GM23248 (cell line): Measurements from ENCODE around the gene KCTD5. TPM values are rescaled to one million over a fixed set of nuclear protein-coding genes. Genes with fewer than 3 reads are reported as not detected.

Experiments used
- DNase-seq: peaks from one replicate; pipeline ENCODE4 v3.0.0-alpha.2; 2015
- H2AFZ ChIP-seq: fragments of 200-600 bp; sonication (generic); 2 replicates; pipeline ENCODE4 v1.6.1; 2016; ENCODE audit warnings: antibody characterized with exemption
- H3F3A ChIP-seq: fragments of 200-600 bp; sonication (generic); 2 replicates; pipeline ENCODE4 v1.6.1; 2016; ENCODE audit warnings: mild to moderate bottlenecking, antibody characterized with exemption, mixed run types; ENCODE audit not compliant: insufficient read depth
- H3K27ac ChIP-seq: fragments of 200-600 bp; sonication (generic); 2 replicates; pipeline ENCODE4 v1.5.1; 2016; ENCODE audit warnings: mild to moderate bottlenecking
- H3K27me3 ChIP-seq: fragments of 200-600 bp; sonication (generic); replicated peaks from 2 replicates; pipeline ENCODE4 v1.6.1; 2016; ENCODE audit warnings: mild to moderate bottlenecking; ENCODE audit not compliant: insufficient read depth
- H3K36me3 ChIP-seq: fragments of 200-600 bp; sonication (generic); 2 replicates; pipeline ENCODE4 v1.6.1; 2016; ENCODE audit warnings: low read depth, mild to moderate bottlenecking
- H3K4me1 ChIP-seq: fragments of 200-600 bp; sonication (generic); 2 replicates; pipeline ENCODE4 v1.6.1; 2016; ENCODE audit warnings: mild to moderate bottlenecking; ENCODE audit not compliant: insufficient read depth
- H3K4me2 ChIP-seq: fragments of 200-600 bp; sonication (generic); one replicate; pipeline ENCODE4 v1.6.1; 2016; ENCODE audit warnings: mild to moderate bottlenecking; ENCODE audit not compliant: unreplicated experiment
- H3K4me3 ChIP-seq: fragments of 200-600 bp; sonication (generic); 2 replicates; pipeline ENCODE4 v1.5.1; 2016; ENCODE audit warnings: mild to moderate bottlenecking
- H3K79me2 ChIP-seq: fragments of 200-600 bp; sonication (generic); 2 replicates; pipeline ENCODE4 v1.6.1; 2016; ENCODE audit warnings: mild to moderate bottlenecking; ENCODE audit not compliant: insufficient read depth
- H3K9ac ChIP-seq: fragments of 200-600 bp; sonication (generic); 2 replicates; pipeline ENCODE4 v1.6.1; 2016; ENCODE audit warnings: mild to moderate bottlenecking
- H3K9me2 ChIP-seq: fragments of 200-600 bp; sonication (generic); 2 replicates; pipeline ENCODE4 v1.6.1; 2016; ENCODE audit warnings: mixed run types, mild to moderate bottlenecking, moderate library complexity; ENCODE audit not compliant: insufficient read depth
- H3K9me3 ChIP-seq: fragments of 200-600 bp; sonication (generic); one replicate; pipeline ENCODE4 v1.6.1; 2017; ENCODE audit warnings: low read depth
- H4K20me1 ChIP-seq: fragments of 200-600 bp; sonication (generic); 2 replicates; pipeline ENCODE4 v1.6.0; 2016; ENCODE audit not compliant: insufficient read depth
- EZH2 ChIP-seq: fragments of 200-600 bp; sonication (generic); IDR thresholded peaks from 2 replicates; pipeline ENCODE4 v1.6.1; 2018; ENCODE audit warnings: antibody characterized with exemption, mild to moderate bottlenecking; ENCODE audit not compliant: insufficient read depth, poor library complexity, severe bottlenecking
- EZH2phosphoT487 ChIP-seq: fragments of 200-600 bp; sonication (generic); IDR thresholded peaks from 2 replicates; pipeline ENCODE4 v1.6.1; 2018; ENCODE audit warnings: antibody characterized with exemption, moderate library complexity, mild to moderate bottlenecking, low read depth; ENCODE audit not compliant: insufficient read depth
- WGBS, 2 experiments: methylation state at CpG; one replicate each; pipeline ENCODE4 v1.1.6; 2015 to 2017; ENCODE audit warnings: low lambda C conversion rate in 2 of 2, low coverage in 1 of 2; ENCODE audit errors: missing lambda C conversion rate in 2 of 2; 5-methylcytosine and 5-hydroxymethylcytosine counted together
- in situ Hi-C: fragments of 300-500 bp; cut with MboI; formaldehyde crosslinking; loops from 2 replicates; pipeline ENCODE4 v1.15.0; 2020
- polyA plus RNA-seq: library from polyadenylated mRNA; unstranded; fragments of >200 nt; fragmentation: Nextera tagmentation; extraction: Ambion mirVana; gene quantifications from 2 replicates; pipeline ENCODE4 v1.2.1, GENCODE V29; 2016
- total RNA-seq: library from RNA; depleted of rRNA; stranded (reverse); fragments of >200 nt; shearing (Covaris generic); gene quantifications from 2 replicates; pipeline ENCODE4 v1.2.3, GENCODE V29; 2014

KCTD5 gene
- total and polyA plus RNA-seq, 2 experiments from 2014 or later, result 33.2 to 38.3 TPM

GRCh38 chr16:2740476-2740875, 58.2 kb downstream of the KCTD5 start:
- Histone ChIP-seq H3K4me1 (no peaks in the 10 kb centered on the region), H3K79me2 (no peaks in the 10 kb centered on the region), H4K20me1 (no peaks in the 10 kb centered on the region), H3K4me2 (no peak overlapping the region), H3K4me3 (no peak overlapping the region), H3K36me3 (no peaks in the 10 kb centered on the region), H3K27me3 (no peaks in the 10 kb centered on the region), H3K27ac (no peak overlapping the region), H3K9me3 (no peaks in the 10 kb centered on the region), H3K9ac (no peak overlapping the region), H3K9me2 (no peaks in the 10 kb centered on the region), H3F3A (no peaks in the 10 kb centered on the region), H2AFZ (no peak overlapping the region)
- in situ Hi-C loops, result no loop called here
- TF ChIP-seq EZH2phosphoT487 (no peak), EZH2 (no peak)
- no peak for DNase-seq
- 71 to 72% methylated on average over 6 of the region's 6 CpGs for WGBS, 2 experiments

DNA sequence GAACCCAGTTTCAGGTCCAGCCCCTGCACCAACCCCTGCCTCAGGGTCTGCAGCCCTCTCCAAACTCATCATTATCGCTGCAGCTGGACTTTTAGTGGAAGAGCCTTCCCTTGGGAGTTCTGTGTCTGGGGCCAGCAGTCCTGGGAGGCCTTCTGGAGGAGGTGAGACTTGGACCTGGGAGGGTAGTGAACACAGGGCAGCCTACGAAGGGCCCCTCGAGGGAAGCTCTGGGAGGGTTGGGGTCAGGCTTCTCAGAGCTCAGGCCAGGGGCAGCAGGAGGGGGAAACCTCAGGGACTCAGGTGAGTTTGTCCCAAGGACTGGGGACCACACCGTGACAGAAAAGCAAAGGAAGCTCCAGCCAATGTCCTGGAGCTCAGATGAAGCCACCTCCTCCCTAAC, 58.8 kb downstream of the KCTD5 start:
- Histone ChIP-seq H3F3A (no peaks in the 10 kb centered on the region), H3K27me3 (no peaks in the 10 kb centered on the region), H3K79me2 (no peaks in the 10 kb centered on the region), H3K27ac (no peak overlapping the region), H3K9ac (no peak overlapping the region), H4K20me1 (no peaks in the 10 kb centered on the region), H3K4me2 (no peak overlapping the region), H3K9me2 (no peaks in the 10 kb centered on the region), H3K36me3 (no peaks in the 10 kb centered on the region), H3K4me1 (no peaks in the 10 kb centered on the region), H3K4me3 (no peak overlapping the region), H3K9me3 (no peaks in the 10 kb centered on the region), H2AFZ (no peak overlapping the region)
- in situ Hi-C loops, result no loop called here
- DNase-seq, result no peak
- no peak for TF ChIP-seq EZH2
- 75 to 85% methylated on average over 4 of the region's 4 CpGs for WGBS, 2 experiments

DNA sequence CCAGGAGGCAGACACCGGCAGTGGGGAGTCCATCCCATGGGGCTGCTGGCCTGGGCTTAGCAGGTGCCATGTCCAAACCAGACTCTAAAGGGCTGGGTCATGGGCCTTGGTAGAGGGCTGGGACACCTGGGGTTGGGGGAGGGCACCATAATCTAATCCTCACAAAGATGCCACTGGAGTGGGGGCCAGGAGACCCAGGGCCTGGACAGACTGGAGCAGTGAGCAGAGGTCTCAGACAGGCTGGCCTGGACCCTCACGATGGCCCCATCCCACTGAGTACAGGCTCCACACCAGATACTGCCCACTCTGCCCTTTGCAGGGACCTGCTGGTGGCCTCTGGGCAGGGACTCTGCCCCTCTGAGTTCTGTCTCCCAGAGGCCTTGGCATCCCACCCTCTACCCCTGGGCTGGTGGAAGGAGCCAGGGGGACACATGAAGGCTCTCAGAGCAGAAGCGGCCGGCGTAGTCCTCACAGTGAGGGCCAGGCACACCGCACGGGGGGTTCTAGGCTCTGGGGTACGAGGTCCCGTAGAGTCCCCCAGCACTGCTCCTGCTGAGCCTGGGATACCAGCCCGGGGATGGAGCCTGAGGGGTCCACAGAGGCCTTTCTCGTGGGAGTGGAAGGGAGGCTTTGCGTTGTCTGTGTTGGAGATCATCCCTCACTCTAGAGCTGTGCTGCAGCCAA, 60.1 kb downstream of the KCTD5 start:
- no peak for DNase-seq
- in situ Hi-C loops, result no loop called here
- WGBS, 2 experiments, result 77 to 84% methylated on average over 12 of the region's 12 CpGs

GRCh38 chr16:2743007-2743810, 60.9 kb downstream of the KCTD5 start:
- Histone ChIP-seq H3K36me3 (no peaks in the 10 kb centered on the region), H3F3A (no peaks in the 10 kb centered on the region), H3K4me3 (no peak overlapping the region), H4K20me1 (no peaks in the 10 kb centered on the region), H3K27me3 (no peaks in the 10 kb centered on the region), H3K9ac (no peak overlapping the region), H3K27ac (no peak overlapping the region), H3K9me3 (no peaks in the 10 kb centered on the region), H2AFZ (no peak overlapping the region), H3K79me2 (no peaks in the 10 kb centered on the region), H3K9me2 (no peaks in the 10 kb centered on the region), H3K4me2 (no peak overlapping the region), H3K4me1 (no peaks in the 10 kb centered on the region)
- in situ Hi-C loops, result no loop called here
- WGBS, 2 experiments, result 73 to 76% methylated on average over 19 of the region's 19 CpGs
- DNase-seq, result no peak
- TF ChIP-seq EZH2, result no peak
- no peak for TF ChIP-seq EZH2phosphoT487

More for the DNA sequence above, 60.1 kb downstream of the KCTD5 start:
- Histone ChIP-seq H3K36me3 (no peaks in the 10 kb centered on the region), H3K27me3 (no peaks in the 10 kb centered on the region), H3K4me2 (no peak overlapping the region), H3F3A (no peaks in the 10 kb centered on the region), H3K79me2 (no peaks in the 10 kb centered on the region), H3K4me1 (no peaks in the 10 kb centered on the region), H3K27ac (no peak overlapping the region), H2AFZ (no peak overlapping the region), H4K20me1 (no peaks in the 10 kb centered on the region), H3K9me2 (no peaks in the 10 kb centered on the region), H3K9me3 (no peaks in the 10 kb centered on the region), H3K4me3 (no peak overlapping the region), H3K9ac (no peak overlapping the region)
- TF ChIP-seq EZH2phosphoT487 (no peak), EZH2 (no peak)
